Erythroblast (primary cell): ENCODE results near the gene PAOX.

Experiments used
- GATA1 ChIP-seq: IDR thresholded peaks from 2 replicates; pipeline ENCODE4 v1.6.1; 2011; ENCODE audit warnings: low read depth, mild to moderate bottlenecking, control low read depth, low read length, moderate library complexity
- POLR2A ChIP-seq: IDR thresholded peaks from 2 replicates; pipeline ENCODE4 v1.6.1; 2011; ENCODE audit warnings: mild to moderate bottlenecking, low read length

DNA sequence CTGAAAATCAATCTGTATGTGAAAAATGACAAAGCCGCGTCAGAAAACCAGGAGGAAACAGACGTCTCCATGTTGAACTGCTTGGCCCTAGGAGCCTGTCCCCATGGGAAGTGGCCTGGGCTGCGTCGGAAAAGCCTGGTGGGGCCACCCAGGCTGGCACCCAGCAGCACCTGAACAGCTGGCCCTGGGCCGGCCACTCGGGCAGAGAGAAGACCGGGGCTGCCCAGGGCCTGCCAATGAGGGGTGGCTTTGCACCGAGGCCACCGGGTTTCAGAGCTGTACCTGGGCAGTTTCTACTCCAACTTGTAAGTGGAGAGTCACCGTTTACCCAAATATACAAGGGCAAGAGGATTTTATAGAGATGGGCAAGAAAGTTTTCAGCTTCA is 20.1 kb upstream of the PAOX start:
- TF ChIP-seq POLR2A = no peak
- TF ChIP-seq GATA1 = no peak
